ENCODE results near the gene IFRD1. TPM values are rescaled to one million over a fixed set of nuclear protein-coding genes. Genes with fewer than 3 reads are reported as not detected.
A peak's percentile ranks its signal among the peaks of the same experiment; 100 is the strongest.

The IFRD1 gene
- total RNA-seq (10 to 100 TPM; 37.4 to 54.1 TPM), polyA plus RNA-seq (ENCODE audit: insufficient read length in 6 of 6) (10 to 100 TPM; 42.7 to 53.1 (median 46.9) TPM)
- long read RNA-seq, donor 1, transcript IFRD1-202 (12 exons, 2,290 nt): major isoform, 8 of 57 reads
- long read RNA-seq, donor 1, partial matches to known transcripts: 44 of 57 reads
- long read RNA-seq, donor 1, other reads (novel, unspliced or antisense): 0 of 57 reads
- long read RNA-seq, donor 2, transcript IFRD1-202 (12 exons, 2,290 nt): major isoform, 16 of 67 reads
- long read RNA-seq, donor 2, partial matches to known transcripts: 47 of 67 reads
- long read RNA-seq, donor 2, other reads (novel, unspliced or antisense): 0 of 67 reads
- long read RNA-seq, donor 3, transcript IFRD1-202 (12 exons, 2,290 nt): major isoform, 6 of 19 reads
- long read RNA-seq, donor 3, partial matches to known transcripts: 13 of 19 reads
- long read RNA-seq, donor 3, other reads (novel, unspliced or antisense): 0 of 19 reads
- long read RNA-seq, donor 4, partial matches to known transcripts: 4 of 13 reads
- long read RNA-seq, donor 4, other reads (novel, unspliced or antisense): 3 of 13 reads
- long read RNA-seq, donor 5, transcript IFRD1-202 (12 exons, 2,290 nt): major isoform, 7 of 31 reads
- long read RNA-seq, donor 5, partial matches to known transcripts: 23 of 31 reads
- long read RNA-seq, donor 5, other reads (novel, unspliced or antisense): 0 of 31 reads
- long read RNA-seq, donor 6, transcript IFRD1-202 (12 exons, 2,290 nt): major isoform, 16 of 36 reads
- long read RNA-seq, donor 6, partial matches to known transcripts: 20 of 36 reads
- long read RNA-seq, donor 6, other reads (novel, unspliced or antisense): 0 of 36 reads
- long read RNA-seq, donor 7, transcript IFRD1-202 (12 exons, 2,290 nt): major isoform, 10 of 30 reads
- long read RNA-seq, donor 7, partial matches to known transcripts: 19 of 30 reads
- long read RNA-seq, donor 7, other reads (novel, unspliced or antisense): 0 of 30 reads
- long read RNA-seq, donor 8, transcript IFRD1-202 (12 exons, 2,290 nt): major isoform, 10 of 25 reads
- long read RNA-seq, donor 8, partial matches to known transcripts: 12 of 25 reads
- long read RNA-seq, donor 8, other reads (novel, unspliced or antisense): 0 of 25 reads
- long read RNA-seq, donor 9: 0 reads
- long read RNA-seq, donor 10, transcript IFRD1-202 (12 exons, 2,290 nt): major isoform, 12 of 15 reads
- long read RNA-seq, donor 10, partial matches to known transcripts: 0 of 15 reads
- long read RNA-seq, donor 10, other reads (novel, unspliced or antisense): 2 of 15 reads
- long read RNA-seq, donor 11, transcript IFRD1-202 (12 exons, 2,290 nt): major isoform, 29 of 67 reads
- long read RNA-seq, donor 11, partial matches to known transcripts: 36 of 67 reads
- long read RNA-seq, donor 11, other reads (novel, unspliced or antisense): 0 of 67 reads
- long read RNA-seq, donor 12, transcript IFRD1-202 (12 exons, 2,290 nt): major isoform, 6 of 45 reads
- long read RNA-seq, donor 12, partial matches to known transcripts: 37 of 45 reads
- long read RNA-seq, donor 12, other reads (novel, unspliced or antisense): 0 of 45 reads

- intact Hi-C loops (cut with DNase I): no loop called here
- no peak for TF ChIP-seq CTCF (IDR thresholded peaks at IDR 0.05)
- H3K9me3 ChIP-seq: no peaks in the 10 kb centered on the region
- H3K36me3 ChIP-seq: peaks cover 0 to 1% of the 10 kb centered on the region in 2 donors
- DNase-seq: peak; percentile 98 to 99 (median 99)
- ATAC-seq: peak; percentile 92
- peaks cover 12 to 45% of the 10 kb centered on the region in 2 donors for H3K4me1 ChIP-seq
- H3K27me3 ChIP-seq: no peaks in the 10 kb centered on the region
- H3K4me3 ChIP-seq: peak within 1 kb of the TSS; percentile 79 to 96
- peak within 1 kb of the TSS; percentile 97 to 99 for H3K27ac ChIP-seq
Measured at GRCh38 chr7:112449902-112450806, at the start of gene IFRD1. Gene IFRD1, plus strand, starts transcription at chr7:112450460. Its CDS starts 229 bp downstream, at chr7:112450689.

- no peak for DNase-seq
- intact Hi-C loops (cut with DNase I): no loop called here
Measured at GRCh38 chr7:112404321-112404720, 45.9 kb upstream of the IFRD1 start.

GRCh38 chr7:112405286-112405685 is 45.0 kb upstream of the IFRD1 start:
- H3K27me3 ChIP-seq: no peaks in the 10 kb centered on the region
- no peaks in the 10 kb centered on the region for H3K4me1 ChIP-seq
- H3K36me3 ChIP-seq: no peaks in the 10 kb centered on the region
- H3K9me3 ChIP-seq: no peaks in the 10 kb centered on the region
- no peak overlapping the region for H3K27ac ChIP-seq
- TF ChIP-seq CTCF (IDR thresholded peaks at IDR 0.05): no peak
- DNase-seq: no peak
- H3K4me3 ChIP-seq: no peak overlapping the region
- ATAC-seq: no peak
- intact Hi-C loops (cut with DNase I): no loop called here

More at GRCh38 chr7:112404321-112404720, 45.9 kb upstream of the IFRD1 start:
- no peak overlapping the region for H3K27ac ChIP-seq
- no peaks in the 10 kb centered on the region for H3K4me1 ChIP-seq
- TF ChIP-seq CTCF (IDR thresholded peaks at IDR 0.05): no peak
- H3K36me3 ChIP-seq: no peaks in the 10 kb centered on the region
- no peak overlapping the region for H3K4me3 ChIP-seq
- no peaks in the 10 kb centered on the region for H3K9me3 ChIP-seq
- H3K27me3 ChIP-seq: no peaks in the 10 kb centered on the region
- ATAC-seq: no peak

- intact Hi-C loops (cut with DNase I): no loop called here
Measured at GRCh38 chr7:112407261-112407660, 43.0 kb upstream of the IFRD1 start.

More at GRCh38 chr7:112407261-112407660, 43.0 kb upstream of the IFRD1 start:
- no peaks in the 10 kb centered on the region for H3K27me3 ChIP-seq
- H3K9me3 ChIP-seq: no peaks in the 10 kb centered on the region
- ATAC-seq (no peak), DNase-seq (no peak)
- no peak overlapping the region for H3K27ac ChIP-seq
- no peak for TF ChIP-seq CTCF (IDR thresholded peaks at IDR 0.05)
- no peak overlapping the region for H3K4me3 ChIP-seq
- H3K4me1 ChIP-seq: peaks cover 0 to 6% of the 10 kb centered on the region in 2 donors
- no peaks in the 10 kb centered on the region for H3K36me3 ChIP-seq
